H1 (cell line): ENCODE measurements around the gene PANK3. TPM values are rescaled to one million over a fixed set of nuclear protein-coding genes. Genes with fewer than 3 reads are reported as not detected.

ENCODE experiments used
- CTCF ChIA-PET: fragments of 300-600 bp; sonication (Branson Sonifier 250); formaldehyde crosslinking; loops from one replicate; lab custom pipeline; 2021; ENCODE audit not compliant: partially characterized antibody; lab: Charles Lee
- POLR2A ChIA-PET: fragments of 300-600 bp; sonication (Branson Sonifier 250); formaldehyde crosslinking; loops from one replicate; lab custom pipeline; 2021; ENCODE audit warnings: inconsistent platforms; ENCODE audit not compliant: partially characterized antibody; lab: Charles Lee
- DNase-seq, 2 experiments: peaks; one replicate each; pipeline versions ENCODE4 v3.0.0 to v3.0.0-alpha.2; 2010 to 2022; ENCODE audit warnings: low spot score in 2 of 2, low read depth in 1 of 2, mixed read lengths in 1 of 2
- FAIRE-seq: peaks from 2 replicates; lab custom pipeline; 2011; peaks lifted over from hg19 to GRCh38; lab: Jason Lieb, UNC
- H2AFZ ChIP-seq: 2 replicates; pipeline ENCODE4 v1.8.1; 2012; ENCODE audit warnings: low read length, inconsistent platforms
- H2AK5ac ChIP-seq: 2 replicates; pipeline ENCODE4 v1.6.1; 2013; ENCODE audit warnings: low read depth, low read length
- H2BK120ac ChIP-seq: replicated peaks from 2 replicates; pipeline ENCODE3; 2013; ENCODE audit warnings: low read depth, low read length, inconsistent platforms
- H2BK12ac ChIP-seq: 2 replicates; pipeline ENCODE4 v1.6.1; 2013; ENCODE audit warnings: low read depth, low read length
- H2BK15ac ChIP-seq: 2 replicates; pipeline ENCODE4 v1.6.1; 2013; ENCODE audit warnings: low read length
- H2BK20ac ChIP-seq: 2 replicates; pipeline ENCODE4 v1.6.1; 2013; ENCODE audit warnings: low read length
- H2BK5ac ChIP-seq: 2 replicates; pipeline ENCODE4 v1.6.1; 2013; ENCODE audit warnings: low read depth, low read length
- H3K14ac ChIP-seq: 2 replicates; pipeline ENCODE4 v1.6.1; 2013; ENCODE audit warnings: inconsistent platforms; ENCODE audit not compliant: insufficient read length
- H3K18ac ChIP-seq: 2 replicates; pipeline ENCODE4 v1.6.1; 2013; ENCODE audit warnings: low read length; ENCODE audit errors: extremely low read depth
- H3K23ac ChIP-seq: 2 replicates; pipeline ENCODE4 v1.6.1; 2013; ENCODE audit warnings: inconsistent platforms; ENCODE audit not compliant: insufficient read length
- H3K23me2 ChIP-seq: 2 replicates; pipeline ENCODE4 v1.6.1; 2013; ENCODE audit warnings: low read depth, low read length
- H3K27ac ChIP-seq: 2 replicates; pipeline ENCODE4 v1.6.1; 2011; ENCODE audit warnings: low read depth, low read length, inconsistent platforms
- H3K27me3 ChIP-seq, 4 experiments: replicated peaks in 1 of 4; 1 replicate in 1 of 4; 2 replicates in 3 of 4; pipeline versions ENCODE4 v1.6.1 to v1.8.1; 2011 to 2013; ENCODE audit warnings: low read length in 3 of 4, mild to moderate bottlenecking in 3 of 4, inconsistent platforms in 2 of 4, mixed read lengths in 2 of 4, moderate library complexity in 1 of 4; ENCODE audit not compliant: control insufficient read depth in 3 of 4, insufficient read depth in 3 of 4; ENCODE audit errors: extremely low read depth in 1 of 4
- H3K36me3 ChIP-seq, 4 experiments: 2 replicates each; pipeline versions ENCODE4 v1.6.1 to v1.8.1; 2011 to 2013; ENCODE audit warnings: mild to moderate bottlenecking in 4 of 4, low read length in 3 of 4, moderate library complexity in 2 of 4, control low read depth in 1 of 4, inconsistent platforms in 1 of 4; ENCODE audit not compliant: insufficient read depth in 4 of 4, control insufficient read depth in 2 of 4
- H3K4ac ChIP-seq: replicated peaks from 2 replicates; pipeline ENCODE3; 2013; ENCODE audit warnings: low read length, low read depth, mixed read lengths, inconsistent platforms; ENCODE audit not compliant: insufficient read length
- H3K4me1 ChIP-seq, 4 experiments: replicated peaks in 1 of 4; 1 replicate in 1 of 4; 2 replicates in 3 of 4; pipeline versions ENCODE4 v1.6.1 to v1.8.1; 2011 to 2013; ENCODE audit warnings: low read length in 3 of 4, inconsistent platforms in 2 of 4, mixed read lengths in 1 of 4; ENCODE audit not compliant: insufficient read depth in 4 of 4, control insufficient read depth in 3 of 4
- H3K4me2 ChIP-seq, 2 experiments: 2 replicates each; pipeline versions ENCODE4 v1.6.1 to v1.8.1; 2011 to 2013; ENCODE audit warnings: low read depth in 2 of 2, low read length in 2 of 2, control low read depth in 1 of 2, inconsistent platforms in 1 of 2, mild to moderate bottlenecking in 1 of 2; ENCODE audit not compliant: insufficient read depth in 1 of 2
- H3K4me3 ChIP-seq, 4 experiments: fragments of 200-600, 300-600 bp in 1 of 4; sonication (generic), shearing (Covaris generic), sonication (Bioruptor Twin) in 1 of 4; 2 replicates each; pipeline versions ENCODE4 v1.5.1 to v1.8.1; 2011 to 2016; ENCODE audit warnings: low read length in 4 of 4, low read depth in 3 of 4, control low read depth in 2 of 4, inconsistent platforms in 2 of 4, mild to moderate bottlenecking in 2 of 4, mixed read lengths in 1 of 4, moderate library complexity in 1 of 4; ENCODE audit not compliant: insufficient read depth in 2 of 4; ENCODE audit errors: extremely low read depth in 1 of 4
- H3K56ac ChIP-seq: replicated peaks from 2 replicates; pipeline ENCODE3; 2013; ENCODE audit warnings: low read depth, mild to moderate bottlenecking, mixed read lengths, low read length, inconsistent platforms; ENCODE audit not compliant: insufficient read length
- H3K79me1 ChIP-seq: 2 replicates; pipeline ENCODE4 v1.6.1; 2013; ENCODE audit warnings: low read depth, low read length, control low read depth
- H3K79me2 ChIP-seq, 2 experiments: 2 replicates each; pipeline versions ENCODE4 v1.6.1 to v1.8.1; 2012 to 2013; ENCODE audit warnings: low read length in 2 of 2, mild to moderate bottlenecking in 2 of 2, inconsistent platforms in 1 of 2; ENCODE audit not compliant: insufficient read depth in 2 of 2, control insufficient read depth in 1 of 2
- H3K9ac ChIP-seq, 4 experiments: replicated peaks in 1 of 4; 1 replicate in 1 of 4; 2 replicates in 3 of 4; pipeline versions ENCODE4 v1.6.1 to v1.8.1; 2011 to 2013; ENCODE audit warnings: low read depth in 3 of 4, low read length in 3 of 4, control low read depth in 2 of 4, mild to moderate bottlenecking in 2 of 4, moderate library complexity in 2 of 4, inconsistent platforms in 1 of 4; ENCODE audit errors: extremely low read depth in 1 of 4
- H3K9me3 ChIP-seq, 2 experiments: 2 replicates each; pipeline versions ENCODE4 v1.6.1 to v1.8.1; 2012 to 2013; ENCODE audit warnings: mild to moderate bottlenecking in 2 of 2, moderate library complexity in 2 of 2, control low read depth in 1 of 2, inconsistent platforms in 1 of 2, low read depth in 1 of 2, low read length in 1 of 2, mixed read lengths in 1 of 2; ENCODE audit not compliant: insufficient read depth in 2 of 2
- H4K20me1 ChIP-seq, 2 experiments: replicated peaks in 1 of 2; 2 replicates each; pipeline versions ENCODE3 to v1.8.1; 2011 to 2013; ENCODE audit warnings: inconsistent platforms in 2 of 2, low read length in 2 of 2, mild to moderate bottlenecking in 1 of 2; ENCODE audit not compliant: insufficient read depth in 2 of 2, control insufficient read depth in 1 of 2
- H4K5ac ChIP-seq: 2 replicates; pipeline ENCODE4 v1.6.1; 2013; ENCODE audit warnings: low read length, low read depth, mixed read lengths, inconsistent platforms; ENCODE audit not compliant: insufficient read length
- H4K8ac ChIP-seq: 2 replicates; pipeline ENCODE4 v1.8.0; 2013; ENCODE audit warnings: mild to moderate bottlenecking, moderate library complexity, low read length, inconsistent platforms; ENCODE audit not compliant: insufficient read depth; ENCODE audit errors: extremely low read depth
- H4K91ac ChIP-seq: replicated peaks from 2 replicates; pipeline ENCODE3; 2013; ENCODE audit warnings: low read length, mixed read lengths, inconsistent platforms; ENCODE audit not compliant: insufficient read length
- BRCA1 ChIP-seq: IDR thresholded peaks from 2 replicates; pipeline ENCODE4 v1.6.1; 2012; ENCODE audit warnings: low read depth, low read length, improper control_type of control experiment
- WGBS, 2 experiments: shearing (Covaris generic) in 1 of 2; methylation state at CpG; one replicate each; pipeline versions ENCODE4 v1.1.6 to v1.1.7; 2013 to 2015; ENCODE audit warnings: low lambda C conversion rate in 2 of 2, mixed read lengths in 2 of 2, inconsistent platforms in 1 of 2, low coverage in 1 of 2, missing lambda C conversion rate in 1 of 2; ENCODE audit not compliant: insufficient replicate concordance in 2 of 2, insufficient coverage in 1 of 2, insufficient read length in 1 of 2; ENCODE audit errors: extremely low coverage in 1 of 2, missing lambda C conversion rate in 1 of 2; 5-methylcytosine and 5-hydroxymethylcytosine counted together
- polyA plus RNA-seq, 7 experiments: library from polyadenylated mRNA; depleted of rRNA in 3 of 7; stranded (reverse) in 5 of 7; unstranded in 2 of 7; fragments of >200 nt in 5 of 7; fragments of 200-250 nt in 2 of 7; gene quantifications; 1 replicate in 5 of 7; 2 replicates in 1 of 7; 4 replicates in 1 of 7; pipeline versions ENCODE4 v1.2.1 to v1.2.3, GENCODE V29; 2011 to 2013; ENCODE audit warnings: missing spikeins in 2 of 7, mixed read lengths in 2 of 7
- total RNA-seq: library from RNA; stranded (reverse); fragmentation: NEBNext Ultra II Directional; extraction: Animal tissue kit (Norgen Biotek cat#: 25700); gene quantifications from 2 replicates; pipeline ENCODE4 v1.2.1, GENCODE V29; 2021

Gene PANK3
- total and polyA plus RNA-seq, 2 of the 8 experiments (the other 6 are each of a cell fraction or from before 2014, with no cell fraction given), result 8.6 to 101 TPM

DNA sequence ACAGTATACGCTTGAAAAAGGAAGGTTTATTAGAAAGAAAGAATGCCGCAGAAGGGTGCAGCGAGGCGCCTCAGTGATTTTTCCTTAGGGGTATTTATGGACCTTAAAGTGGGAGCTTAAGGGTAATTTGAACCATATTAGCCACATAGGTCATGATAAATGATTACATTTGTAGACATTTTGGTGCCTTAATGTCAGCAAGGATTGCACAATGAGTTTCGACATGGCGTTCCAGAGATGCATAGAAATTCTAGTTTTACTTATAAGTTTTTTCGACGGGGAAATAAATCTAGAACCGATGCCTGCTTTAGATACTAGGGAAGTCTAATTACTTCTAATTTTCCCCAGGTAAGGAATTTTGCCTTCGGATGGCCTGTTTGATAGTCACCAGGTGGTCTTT is 20.7 kb upstream of the PANK3 start:
- Histone ChIP-seq H3K56ac (no peak overlapping the region), H3K27me3 (peaks cover 0 to 3% (median 0%) of the 10 kb centered on the region in 4 experiments; a peak in 3 of 7 replicates), H2BK120ac (no peak overlapping the region), H3K4me2 (no peak overlapping the region), H3K9ac (no peak overlapping the region), H3K23me2 (no peaks in the 10 kb centered on the region), H2AK5ac (no peak overlapping the region), H3K23ac (no peak overlapping the region), H2BK15ac (no peak overlapping the region), H2BK5ac (no peak overlapping the region), H3K18ac (no peak overlapping the region), H2AFZ (no peak overlapping the region), H2BK20ac (no peak overlapping the region), H4K8ac (no peak overlapping the region), H3K4me1 (peaks cover 1 to 6% (median 4%) of the 10 kb centered on the region in 4 experiments; a peak in 3 of 7 replicates), H4K20me1 (no peaks in the 10 kb centered on the region), H3K79me1 (no peaks in the 10 kb centered on the region), H3K9me3 (no peaks in the 10 kb centered on the region), H3K14ac (no peak overlapping the region)
- POLR2A ChIA-PET, result interaction anchor here (1.3 kb wide), 1 partner anchor 21 kb away, joined by 3 read pairs; the partner anchor contains the start of gene PANK3
- FAIRE-seq (no peak), DNase-seq (no peak)
- CTCF ChIA-PET, result no interaction called here
- WGBS, 2 experiments, result 84% methylated on average over 10 of the region's 10 CpGs; no CpG with 5 or more reads in 1 of the 2 experiments
- TF ChIP-seq BRCA1, result no peak
- TF ChIP-seq, all 59 proteins: peak for 0
- H4K91ac ChIP-seq, result no peak overlapping the region
- no peak overlapping the region for H2BK12ac ChIP-seq
- no peak overlapping the region for H4K5ac ChIP-seq
- H3K36me3 ChIP-seq, result no peaks in the 10 kb centered on the region
- H3K4me3 ChIP-seq, result no peak overlapping the region
- no peaks in the 10 kb centered on the region for H3K79me2 ChIP-seq
- H3K27ac ChIP-seq, result no peak overlapping the region
- H3K4ac ChIP-seq, result no peak overlapping the region
